ENCODE results near the gene RBFOX2. TPM values are rescaled to one million over a fixed set of nuclear protein-coding genes. Genes with fewer than 3 reads are reported as not detected.
"Not testable (repeated sequence)": the region's sequence is repeated elsewhere in the genome, so short reads cannot be mapped to it uniquely, and the experiment has no call there.

Gene RBFOX2
- total and polyA plus RNA-seq, 3 donors from 2014 or later = 53.4 to 85.2 (median 63.9) TPM

DNA sequence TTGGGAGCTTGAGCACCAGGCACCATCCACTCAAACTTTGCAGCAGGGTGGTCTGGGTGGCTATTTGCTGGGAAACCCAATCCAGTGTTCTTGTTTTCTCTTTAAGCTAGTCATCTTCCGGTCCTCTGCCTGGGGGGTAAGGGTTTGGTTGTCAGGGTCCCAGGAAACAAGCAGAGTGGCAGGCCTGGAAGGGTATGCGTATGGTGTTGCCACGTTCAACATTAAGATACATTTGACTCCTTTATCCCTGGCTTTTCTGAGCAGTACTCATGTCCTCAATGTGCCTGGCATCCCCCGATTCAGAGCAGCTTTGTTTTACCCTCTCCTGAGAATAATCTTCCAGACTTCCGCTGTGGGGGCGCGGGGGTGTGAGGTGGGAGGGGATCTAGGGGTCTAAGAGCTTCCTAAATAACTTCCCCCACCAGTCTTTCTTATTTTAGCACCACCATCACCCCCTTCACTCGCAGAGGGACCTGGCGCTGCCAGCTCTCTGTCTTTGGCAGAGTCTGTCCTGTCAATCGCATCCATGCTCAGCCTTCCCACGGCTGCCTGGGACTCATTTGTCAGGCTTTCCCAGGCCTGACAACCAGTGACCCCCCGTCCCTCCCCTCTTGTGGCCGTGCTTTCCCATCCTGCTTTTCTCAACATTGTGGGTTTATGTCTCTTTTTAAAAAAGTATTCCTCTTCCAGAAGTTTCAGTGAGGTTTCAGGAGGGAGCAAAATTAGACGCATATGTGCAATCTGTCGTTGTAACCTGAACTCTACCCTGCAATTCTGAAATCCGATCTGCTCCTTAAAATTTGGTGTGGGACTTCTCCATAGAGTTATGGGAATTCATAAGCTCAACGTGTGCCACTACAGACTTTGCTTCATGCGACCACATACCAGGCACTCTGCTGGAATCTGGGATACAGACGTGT lies 27.0 kb upstream of the RBFOX2 start:
- Histone ChIP-seq H3K27me3 (no peaks in the 10 kb centered on the region), H3K27ac (no peak overlapping the region), H3K4me3 (no peak overlapping the region), H3K4me1 (no peaks in the 10 kb centered on the region), H3K9me3 (no peaks in the 10 kb centered on the region), H3K36me3 (ENCODE audit: low read depth, missing control alignments) (no peaks in the 10 kb centered on the region)
- TF ChIP-seq, protein P1, sequence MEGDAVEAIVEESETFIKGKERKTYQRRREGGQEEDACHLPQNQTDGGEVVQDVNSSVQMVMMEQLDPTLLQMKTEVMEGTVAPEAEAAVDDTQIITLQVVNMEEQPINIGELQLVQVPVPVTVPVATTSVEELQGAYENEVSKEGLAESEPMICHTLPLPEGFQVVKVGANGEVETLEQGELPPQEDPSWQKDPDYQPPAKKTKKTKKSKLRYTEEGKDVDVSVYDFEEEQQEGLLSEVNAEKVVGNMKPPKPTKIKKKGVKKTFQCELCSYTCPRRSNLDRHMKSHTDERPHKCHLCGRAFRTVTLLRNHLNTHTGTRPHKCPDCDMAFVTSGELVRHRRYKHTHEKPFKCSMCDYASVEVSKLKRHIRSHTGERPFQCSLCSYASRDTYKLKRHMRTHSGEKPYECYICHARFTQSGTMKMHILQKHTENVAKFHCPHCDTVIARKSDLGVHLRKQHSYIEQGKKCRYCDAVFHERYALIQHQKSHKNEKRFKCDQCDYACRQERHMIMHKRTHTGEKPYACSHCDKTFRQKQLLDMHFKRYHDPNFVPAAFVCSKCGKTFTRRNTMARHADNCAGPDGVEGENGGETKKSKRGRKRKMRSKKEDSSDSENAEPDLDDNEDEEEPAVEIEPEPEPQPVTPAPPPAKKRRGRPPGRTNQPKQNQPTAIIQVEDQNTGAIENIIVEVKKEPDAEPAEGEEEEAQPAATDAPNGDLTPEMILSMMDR (IDR thresholded peaks at IDR 0.05) = no peak
- no peak for TF ChIP-seq POLR2A (IDR thresholded peaks at IDR 0.05)
- intact Hi-C loops (cut with DNase I; ENCODE audit: low total_unique reads) = no loop called here
- 67% methylated on average over 19 of the region's 19 CpGs for WGBS, 2 donors
- DNase-seq = no peak

DNA sequence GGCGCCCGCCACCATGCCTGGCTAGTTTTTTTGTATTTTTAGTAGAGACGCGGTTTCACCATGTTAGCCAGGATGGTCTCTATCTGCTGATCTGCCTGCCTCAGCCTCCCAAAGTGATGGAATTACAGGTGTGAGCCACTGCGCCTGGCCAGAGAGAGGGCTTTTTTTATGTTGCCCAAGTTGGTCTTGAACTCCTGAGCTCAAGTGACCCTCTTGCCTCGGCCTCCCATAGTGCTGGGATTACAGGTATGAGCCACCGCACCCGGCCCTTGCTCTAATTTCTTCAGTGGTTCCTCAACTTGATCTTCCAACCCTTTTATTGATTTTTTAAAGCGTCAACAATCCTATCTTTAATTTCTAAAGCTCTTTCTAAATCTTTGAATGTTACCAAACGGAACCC lies 25.8 kb upstream of the RBFOX2 start:
- 93 to 96% methylated on average over 10 of the region's 10 CpGs for whole genome bisulfite sequencing, 2 donors
- intact Hi-C loops (cut with DNase I; ENCODE audit: low total_unique reads) = not testable (repeated sequence)

DNA sequence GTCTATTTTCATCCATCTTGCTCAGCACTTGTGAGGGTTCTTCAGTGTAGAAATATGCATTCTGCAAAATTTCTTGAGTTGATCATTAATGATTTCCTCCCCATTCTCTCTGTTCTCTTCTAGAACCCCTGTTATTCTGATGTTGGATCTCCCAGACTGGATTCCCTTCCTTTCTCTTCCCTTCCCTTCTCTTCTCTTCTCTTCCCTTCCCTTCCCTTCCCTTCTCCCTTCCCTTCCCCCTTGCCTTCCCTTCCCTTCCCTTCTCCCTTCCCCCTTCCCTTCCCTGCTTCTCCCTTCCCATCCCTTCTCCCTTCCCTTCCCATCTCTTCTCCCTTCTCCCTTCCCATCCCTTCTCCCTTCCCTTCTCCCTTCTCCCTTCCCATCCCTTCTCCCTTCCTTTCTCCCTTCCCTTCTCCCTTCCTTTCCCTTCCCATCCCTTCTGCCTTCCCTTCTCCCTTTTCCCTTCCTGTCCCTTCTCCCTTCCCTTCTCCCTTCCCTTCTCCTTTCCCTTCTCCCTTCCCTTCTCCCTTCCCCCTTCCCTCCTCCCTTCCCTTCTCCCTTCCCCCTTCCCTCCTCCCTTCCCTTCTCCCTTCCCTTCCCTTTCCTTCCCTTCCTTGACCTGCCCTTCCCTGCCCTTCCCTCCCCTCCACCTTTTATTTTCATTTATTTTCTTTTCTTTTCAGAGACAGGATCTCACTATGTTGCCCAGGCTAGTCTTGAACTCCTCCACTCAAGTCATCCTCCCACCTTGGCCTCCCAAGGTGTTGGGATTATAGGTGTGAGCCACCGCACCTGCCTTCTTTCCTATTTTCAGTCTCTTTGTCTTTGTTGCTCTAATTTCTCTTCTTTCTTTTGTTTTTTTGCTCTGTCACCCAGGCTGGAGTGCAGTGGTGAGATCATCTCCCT lies 24.9 kb upstream of the RBFOX2 start:
- H3K36me3 ChIP-seq (ENCODE audit: low read depth, missing control alignments) = no peaks in the 10 kb centered on the region
- no peak overlapping the region for H3K4me3 ChIP-seq
- TF ChIP-seq POLR2A (IDR thresholded peaks at IDR 0.05) = no peak
- TF ChIP-seq, protein P1 (IDR thresholded peaks at IDR 0.05) = no peak
- intact Hi-C loops (cut with DNase I; ENCODE audit: low total_unique reads) = no loop called here
- WGBS, 2 donors = 97 to 100% methylated on average over 1 of the region's 1 CpG
- H3K27me3 ChIP-seq = no peaks in the 10 kb centered on the region
- H3K27ac ChIP-seq = no peak overlapping the region
- H3K4me1 ChIP-seq = no peaks in the 10 kb centered on the region
- H3K9me3 ChIP-seq = no peaks in the 10 kb centered on the region
- no peak for DNase-seq

More for the DNA sequence above, 25.8 kb upstream of the RBFOX2 start:
- not testable (repeated sequence) for H3K4me1 ChIP-seq; DNase-seq; H3K9me3 ChIP-seq; H3K4me3 ChIP-seq; H3K36me3 ChIP-seq (ENCODE audit: low read depth, missing control alignments); H3K27me3 ChIP-seq; H3K27ac ChIP-seq

DNA sequence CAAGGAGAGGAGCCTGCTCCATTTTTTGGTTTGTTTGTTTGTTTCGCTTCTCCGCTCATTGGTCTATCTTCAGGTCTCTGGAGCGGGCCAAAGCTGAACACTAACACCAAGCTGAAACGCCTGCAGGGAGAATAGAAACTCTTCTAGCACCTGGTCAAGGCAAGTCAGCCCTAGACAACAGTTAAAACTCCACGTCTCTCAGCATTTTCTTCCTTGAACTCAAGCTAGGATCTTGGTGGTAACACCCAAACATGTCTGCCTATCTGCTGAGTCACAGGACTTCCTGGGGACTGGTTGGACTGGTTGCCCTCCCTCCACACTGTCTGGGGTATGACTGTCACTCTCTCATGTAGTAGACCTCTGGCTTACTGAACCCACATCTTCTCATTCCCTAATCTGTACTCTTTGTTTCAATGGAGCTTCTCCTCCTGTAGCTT lies 23.9 kb upstream of the RBFOX2 start:
- no peak for DNase-seq
- H3K4me1 ChIP-seq = no peaks in the 10 kb centered on the region

More for the DNA sequence above, 23.9 kb upstream of the RBFOX2 start:
- no peaks in the 10 kb centered on the region for H3K27me3 ChIP-seq
- no peaks in the 10 kb centered on the region for H3K36me3 ChIP-seq (ENCODE audit: low read depth, missing control alignments)
- no peak overlapping the region for H3K4me3 ChIP-seq
- intact Hi-C loops (cut with DNase I; ENCODE audit: low total_unique reads) = no loop called here
- H3K27ac ChIP-seq = no peak overlapping the region
- H3K9me3 ChIP-seq = no peaks in the 10 kb centered on the region
- TF ChIP-seq, protein P1 (IDR thresholded peaks at IDR 0.05) = no peak
- TF ChIP-seq POLR2A (IDR thresholded peaks at IDR 0.05) = no peak
- 87 to 91% methylated on average over 5 of the region's 5 CpGs for WGBS, 2 donors
